MCF 10A (cell line): ENCODE results near the gene PPP1R1A. TPM values are rescaled to one million over a fixed set of nuclear protein-coding genes. Genes with fewer than 3 reads are reported as not detected.

Experiments used
- BruUV-seq: library from RNA; stranded (reverse); fragments of 400-500 nt; replicated peaks from 2 replicates; lab custom pipeline; 2021; lab: Mats Ljungman, UMichigan
- CTCF ChIA-PET: fragments of 300-600 bp; sonication (Branson Sonifier 250); formaldehyde crosslinking; extraction: SDS; loops from one replicate; lab custom pipeline; 2021; ENCODE audit warnings: antibody characterized with exemption, inconsistent platforms; lab: Yijun Ruan, JAX
- POLR2A ChIA-PET: fragments of 300-600, 350-650 bp; sonication (Branson Sonifier 250); formaldehyde crosslinking; extraction: SDS; loops from one replicate; lab custom pipeline; 2020; ENCODE audit warnings: antibody characterized with exemption, inconsistent platforms; lab: Yijun Ruan, JAX
- DNase-seq: peaks from one replicate; pipeline ENCODE4 v3.0.0-alpha.2; 2018; ENCODE audit not compliant: unreplicated experiment
- H3K27ac Mint-ChIP-seq: one replicate; pipeline ENCODE4 v1.8.0; 2022; ENCODE audit warnings: mild to moderate bottlenecking, low read depth, mixed read lengths; ENCODE audit not compliant: unreplicated experiment
- H3K27me3 Mint-ChIP-seq: one replicate; pipeline ENCODE4 v1.8.0; 2022; ENCODE audit warnings: mixed read lengths; ENCODE audit not compliant: insufficient read depth, unreplicated experiment
- H3K36me3 Mint-ChIP-seq: one replicate; pipeline ENCODE4 v1.8.0; 2022; ENCODE audit warnings: mild to moderate bottlenecking, moderate library complexity, mixed read lengths; ENCODE audit not compliant: insufficient read depth, unreplicated experiment
- H3K4me1 Mint-ChIP-seq: one replicate; pipeline ENCODE4 v1.8.0; 2022; ENCODE audit warnings: mixed read lengths; ENCODE audit not compliant: insufficient read depth, unreplicated experiment
- H3K4me3 Mint-ChIP-seq: one replicate; pipeline ENCODE4 v1.8.0; 2022; ENCODE audit warnings: mild to moderate bottlenecking, moderate library complexity, mixed read lengths; ENCODE audit not compliant: unreplicated experiment
- H3K9me3 Mint-ChIP-seq: one replicate; pipeline ENCODE4 v1.8.0; 2022; ENCODE audit warnings: mixed read lengths; ENCODE audit not compliant: unreplicated experiment
- intact Hi-C: fragments of 100-400 bp; cut with micrococcal nuclease; formaldehyde crosslinking; loops from 2 replicates; pipeline ENCODE4 v1.14.1; 2022
- total RNA-seq: library from RNA; stranded (reverse); gene quantifications from 2 replicates; pipeline ENCODE4 v1.2.3, GENCODE V29; 2022
- TF ChIP-seq, protein P1 (sequence below): fragments of 200-600 bp; IDR thresholded peaks from one replicate; pipeline ENCODE4 v1.8.0; 2022; ENCODE audit warnings: antibody characterized with exemption, mild to moderate bottlenecking; ENCODE audit not compliant: unreplicated experiment

The PPP1R1A gene
- total RNA-seq, 1 experiment from 2014 or later, result not detected

DNA sequence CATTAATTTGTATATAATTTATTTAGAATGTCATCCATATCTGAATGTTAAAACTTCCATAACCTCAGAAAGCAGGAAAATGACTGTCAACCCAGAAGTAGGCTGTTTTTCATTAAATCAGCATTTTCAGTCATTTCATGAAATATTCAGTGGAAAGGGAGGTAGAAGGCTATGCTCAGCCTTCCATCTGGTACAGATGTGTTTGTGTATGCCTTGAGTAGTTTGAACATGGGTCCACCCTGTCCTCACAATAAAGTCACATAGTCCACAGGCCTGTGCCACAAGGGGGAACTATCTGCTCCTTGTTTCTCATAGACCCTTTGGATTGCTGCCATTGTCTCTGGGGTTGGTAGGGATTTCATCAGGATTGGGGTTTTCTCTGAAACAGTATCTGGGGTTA is 37.1 kb upstream of the PPP1R1A start:
- no TSS peak for BruUV-seq
- no peak overlapping the region for H3K27ac Mint-ChIP-seq
- POLR2A ChIA-PET, result no interaction called here
- H3K27me3 Mint-ChIP-seq, result peaks cover 83% of the 10 kb centered on the region
- intact Hi-C loops, result no loop called here
- H3K9me3 Mint-ChIP-seq, result peaks cover 15% of the 10 kb centered on the region
- TF ChIP-seq, protein P1, sequence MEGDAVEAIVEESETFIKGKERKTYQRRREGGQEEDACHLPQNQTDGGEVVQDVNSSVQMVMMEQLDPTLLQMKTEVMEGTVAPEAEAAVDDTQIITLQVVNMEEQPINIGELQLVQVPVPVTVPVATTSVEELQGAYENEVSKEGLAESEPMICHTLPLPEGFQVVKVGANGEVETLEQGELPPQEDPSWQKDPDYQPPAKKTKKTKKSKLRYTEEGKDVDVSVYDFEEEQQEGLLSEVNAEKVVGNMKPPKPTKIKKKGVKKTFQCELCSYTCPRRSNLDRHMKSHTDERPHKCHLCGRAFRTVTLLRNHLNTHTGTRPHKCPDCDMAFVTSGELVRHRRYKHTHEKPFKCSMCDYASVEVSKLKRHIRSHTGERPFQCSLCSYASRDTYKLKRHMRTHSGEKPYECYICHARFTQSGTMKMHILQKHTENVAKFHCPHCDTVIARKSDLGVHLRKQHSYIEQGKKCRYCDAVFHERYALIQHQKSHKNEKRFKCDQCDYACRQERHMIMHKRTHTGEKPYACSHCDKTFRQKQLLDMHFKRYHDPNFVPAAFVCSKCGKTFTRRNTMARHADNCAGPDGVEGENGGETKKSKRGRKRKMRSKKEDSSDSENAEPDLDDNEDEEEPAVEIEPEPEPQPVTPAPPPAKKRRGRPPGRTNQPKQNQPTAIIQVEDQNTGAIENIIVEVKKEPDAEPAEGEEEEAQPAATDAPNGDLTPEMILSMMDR, result no peak
- CTCF ChIA-PET, result no interaction called here
- DNase-seq, result no peak
- H3K4me3 Mint-ChIP-seq, result no peak overlapping the region
- no peaks in the 10 kb centered on the region for H3K36me3 Mint-ChIP-seq
- no peaks in the 10 kb centered on the region for H3K4me1 Mint-ChIP-seq

DNA sequence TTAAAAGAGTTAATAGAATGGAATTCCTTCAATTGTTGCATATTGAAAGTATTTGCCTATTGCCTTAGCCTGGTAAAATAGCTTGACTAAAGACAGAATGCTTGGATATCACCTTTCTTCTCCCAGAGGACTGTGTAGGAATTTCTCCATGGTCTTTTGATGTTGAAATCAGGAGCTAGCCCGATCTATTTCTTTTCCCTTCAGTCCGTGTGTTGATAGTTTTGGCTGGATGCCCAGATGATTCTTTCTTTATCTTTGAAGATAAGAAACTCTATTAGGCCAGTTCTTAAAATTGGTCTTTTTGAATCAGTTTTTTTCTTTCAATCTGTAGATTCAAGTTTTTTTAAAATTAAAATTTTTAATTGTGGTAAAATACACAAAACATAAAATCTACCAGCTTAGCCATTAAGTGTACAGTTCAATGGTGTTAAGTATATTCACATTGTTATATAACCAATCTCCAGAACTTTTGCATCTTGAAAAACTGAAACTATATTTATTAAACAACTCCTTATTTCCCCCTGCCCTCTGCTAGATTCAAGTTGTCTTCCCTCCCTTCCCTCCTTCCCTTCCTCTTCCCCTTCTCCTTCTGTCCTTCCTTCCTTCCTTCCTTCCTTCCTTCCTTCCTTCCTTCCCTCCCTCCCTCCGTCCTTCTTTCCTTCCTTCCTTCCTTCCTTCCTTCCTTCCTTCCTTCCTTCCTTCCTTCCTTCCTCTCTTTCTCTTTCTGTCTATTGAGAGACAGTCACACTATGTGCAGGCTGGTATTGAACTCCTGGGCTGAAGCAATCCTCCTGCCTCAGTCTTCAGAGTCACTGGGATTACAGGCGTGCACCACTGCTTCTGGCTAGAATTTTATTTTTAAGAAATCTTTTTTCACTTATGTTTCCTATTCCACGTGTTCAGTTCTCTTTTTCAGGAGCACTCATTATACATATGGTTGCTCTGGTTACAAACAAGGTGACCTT is 36.1 kb upstream of the PPP1R1A start:
- no peak for DNase-seq
- H3K9me3 Mint-ChIP-seq, result peaks cover 15% of the 10 kb centered on the region
- intact Hi-C loops, result no loop called here
- H3K27ac Mint-ChIP-seq, result no peak overlapping the region
- no TSS peak for BruUV-seq
- ChIA-PET POLR2A (no interaction called here), CTCF (interaction anchor here (0.5 to 1.6 kb wide), 6 partner anchors 14 to 45 kb away, joined by 3 to 5 read pairs (median 4); no protein-coding TSS in a partner anchor)
- H3K36me3 Mint-ChIP-seq, result no peaks in the 10 kb centered on the region
- H3K4me3 Mint-ChIP-seq, result no peak overlapping the region
- peaks cover 83% of the 10 kb centered on the region for H3K27me3 Mint-ChIP-seq
- no peaks in the 10 kb centered on the region for H3K4me1 Mint-ChIP-seq
- TF ChIP-seq, protein P1, result no peak

DNA sequence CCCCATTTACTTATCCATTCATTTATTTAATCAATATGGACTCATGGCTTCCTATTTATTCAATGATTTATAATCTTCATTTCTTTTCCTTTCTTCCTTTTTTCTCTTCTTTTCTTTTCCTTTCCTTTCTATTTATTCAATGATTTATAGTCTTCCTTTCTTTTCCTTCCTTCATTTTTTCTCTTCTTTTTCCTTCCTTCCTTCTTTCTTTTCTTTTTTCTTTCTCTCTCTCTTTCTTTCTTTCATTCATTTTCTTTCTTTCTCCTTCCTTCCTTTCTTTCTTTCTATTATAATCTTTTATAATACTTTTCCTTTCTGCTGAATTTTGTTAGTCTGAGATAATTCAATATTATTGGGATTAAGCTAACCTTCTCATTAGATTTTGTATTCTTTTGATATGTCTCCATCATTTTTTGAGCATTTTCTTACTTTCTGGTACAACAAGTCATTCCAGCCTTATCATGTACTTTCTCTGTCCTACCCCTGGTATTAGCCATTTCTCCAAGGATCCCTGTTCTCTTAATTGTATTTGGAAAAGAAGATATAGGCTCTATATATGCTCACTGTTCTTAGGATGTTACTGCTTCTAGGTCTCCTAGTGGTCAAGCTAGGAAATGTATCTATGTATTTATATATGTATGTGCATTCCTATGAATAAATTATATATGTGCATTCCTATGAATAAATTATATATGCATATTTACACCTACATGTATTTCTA is 34.2 kb upstream of the PPP1R1A start:
- Mint-ChIP-seq H3K27me3 (peaks cover 97% of the 10 kb centered on the region), H3K27ac (no peak overlapping the region)

More for the DNA sequence above, 34.2 kb upstream of the PPP1R1A start:
- ChIA-PET CTCF (interaction anchor here (0.6 to 1.0 kb wide), 2 partner anchors 20 to 1385 kb away, joined by 3 read pairs; no protein-coding TSS in a partner anchor), POLR2A (interaction anchor here (0.6 kb wide), 1 partner anchor 1005 kb away, joined by 3 read pairs; no protein-coding TSS in a partner anchor)
- Mint-ChIP-seq H3K4me1 (no peaks in the 10 kb centered on the region), H3K4me3 (no peak overlapping the region), H3K36me3 (no peaks in the 10 kb centered on the region), H3K9me3 (peaks cover 9% of the 10 kb centered on the region)
- no TSS peak for BruUV-seq
- DNase-seq, result no peak
- intact Hi-C loops, result no loop called here
- TF ChIP-seq, protein P1, result peak; percentile 9
